NB4 (cell line): ENCODE data around the gene ENPEP.

Experiments used
- POLR2A ChIP-seq: IDR thresholded peaks from 2 replicates; pipeline ENCODE4 v1.6.1; 2011; ENCODE audit warnings: mild to moderate bottlenecking; ENCODE audit not compliant: insufficient read length; ENCODE audit errors: extremely low read depth
- TF ChIP-seq, protein P1 (sequence below): IDR thresholded peaks from one replicate; pipeline ENCODE4 v1.5.1; 2012; ENCODE audit warnings: low read depth, low read length

DNA sequence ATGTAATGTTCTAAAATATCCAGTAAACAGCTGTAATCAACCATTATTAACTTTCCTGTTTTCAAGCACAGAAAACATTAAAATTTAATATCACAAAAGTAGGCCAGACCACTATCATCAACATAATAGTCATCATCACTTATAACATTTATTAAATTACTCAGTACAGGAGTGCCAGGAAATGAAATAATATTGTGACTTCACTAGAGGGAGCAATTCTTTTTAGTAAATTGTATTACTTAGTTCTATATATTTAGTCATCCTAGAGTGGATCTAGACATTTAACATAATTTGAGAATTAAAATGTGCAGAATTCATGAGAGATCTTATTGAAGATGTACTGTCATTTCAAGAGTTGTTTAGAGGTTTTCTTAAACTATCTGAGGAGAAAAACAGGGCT lies 113.3 kb downstream of the ENPEP start:
- no peak for TF ChIP-seq POLR2A
- TF ChIP-seq, protein P1, sequence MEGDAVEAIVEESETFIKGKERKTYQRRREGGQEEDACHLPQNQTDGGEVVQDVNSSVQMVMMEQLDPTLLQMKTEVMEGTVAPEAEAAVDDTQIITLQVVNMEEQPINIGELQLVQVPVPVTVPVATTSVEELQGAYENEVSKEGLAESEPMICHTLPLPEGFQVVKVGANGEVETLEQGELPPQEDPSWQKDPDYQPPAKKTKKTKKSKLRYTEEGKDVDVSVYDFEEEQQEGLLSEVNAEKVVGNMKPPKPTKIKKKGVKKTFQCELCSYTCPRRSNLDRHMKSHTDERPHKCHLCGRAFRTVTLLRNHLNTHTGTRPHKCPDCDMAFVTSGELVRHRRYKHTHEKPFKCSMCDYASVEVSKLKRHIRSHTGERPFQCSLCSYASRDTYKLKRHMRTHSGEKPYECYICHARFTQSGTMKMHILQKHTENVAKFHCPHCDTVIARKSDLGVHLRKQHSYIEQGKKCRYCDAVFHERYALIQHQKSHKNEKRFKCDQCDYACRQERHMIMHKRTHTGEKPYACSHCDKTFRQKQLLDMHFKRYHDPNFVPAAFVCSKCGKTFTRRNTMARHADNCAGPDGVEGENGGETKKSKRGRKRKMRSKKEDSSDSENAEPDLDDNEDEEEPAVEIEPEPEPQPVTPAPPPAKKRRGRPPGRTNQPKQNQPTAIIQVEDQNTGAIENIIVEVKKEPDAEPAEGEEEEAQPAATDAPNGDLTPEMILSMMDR = no peak
